Measurements from ENCODE around the gene NPTXR.

Gene NPTXR

GRCh38 chr22:38850941-38851849 lies 7.4 kb upstream of the NPTXR start:
- Mint-ChIP-seq H3K4me1 (ENCODE audit: low read depth) (no peaks in the 10 kb centered on the region), H3K4me3 (no peak overlapping the region), H3K27me3 (peaks cover 17% of the 10 kb centered on the region), H3K27ac (no peak overlapping the region), H3K9me3 (no peaks in the 10 kb centered on the region), H3K36me3 (ENCODE audit: low read depth) (no peaks in the 10 kb centered on the region)

GRCh38 chr22:38850399-38850798 lies 6.6 kb upstream of the NPTXR start:
- peaks cover 17% of the 10 kb centered on the region for H3K27me3 Mint-ChIP-seq
- no peaks in the 10 kb centered on the region for H3K9me3 Mint-ChIP-seq
- H3K27ac Mint-ChIP-seq: no peak overlapping the region
- H3K36me3 Mint-ChIP-seq (ENCODE audit: low read depth): no peaks in the 10 kb centered on the region
- H3K4me1 Mint-ChIP-seq (ENCODE audit: low read depth): no peaks in the 10 kb centered on the region
- no peak overlapping the region for H3K4me3 Mint-ChIP-seq

GRCh38 chr22:38849811-38850210 lies 6.0 kb upstream of the NPTXR start:
- Mint-ChIP-seq H3K36me3 (ENCODE audit: low read depth) (no peaks in the 10 kb centered on the region), H3K9me3 (no peaks in the 10 kb centered on the region), H3K27ac (no peak overlapping the region), H3K4me1 (ENCODE audit: low read depth) (no peaks in the 10 kb centered on the region), H3K27me3 (peaks cover 21% of the 10 kb centered on the region), H3K4me3 (no peak overlapping the region)

GRCh38 chr22:38846412-38846811 lies 2.6 kb upstream of the NPTXR start:
- peaks cover 34% of the 10 kb centered on the region for H3K27me3 Mint-ChIP-seq
- no peaks in the 10 kb centered on the region for H3K9me3 Mint-ChIP-seq
- no peak overlapping the region for H3K4me3 Mint-ChIP-seq
- H3K4me1 Mint-ChIP-seq (ENCODE audit: low read depth): peaks cover 15% of the 10 kb centered on the region
- H3K27ac Mint-ChIP-seq: no peak overlapping the region
- H3K36me3 Mint-ChIP-seq (ENCODE audit: low read depth): no peaks in the 10 kb centered on the region

- Mint-ChIP-seq H3K4me1 (ENCODE audit: low read depth) (peaks cover 15% of the 10 kb centered on the region), H3K9me3 (no peaks in the 10 kb centered on the region), H3K36me3 (ENCODE audit: low read depth) (no peaks in the 10 kb centered on the region), H3K4me3 (peak overlapping the region; percentile 30), H3K27me3 (peaks cover 34% of the 10 kb centered on the region), H3K27ac (no peak overlapping the region)
Observed at GRCh38 chr22:38845004-38845740, 1.3 kb upstream of the NPTXR start.

- H3K36me3 Mint-ChIP-seq (ENCODE audit: low read depth): no peaks in the 10 kb centered on the region
- peaks cover 34% of the 10 kb centered on the region for H3K27me3 Mint-ChIP-seq
- no peaks in the 10 kb centered on the region for H3K9me3 Mint-ChIP-seq
- H3K4me1 Mint-ChIP-seq (ENCODE audit: low read depth): peaks cover 15% of the 10 kb centered on the region
- peak overlapping the region; percentile 13 for H3K4me3 Mint-ChIP-seq
- no peak overlapping the region for H3K27ac Mint-ChIP-seq
Observed at GRCh38 chr22:38844315-38845003, 631 bp upstream of the NPTXR start.

- H3K36me3 Mint-ChIP-seq (ENCODE audit: low read depth): no peaks in the 10 kb centered on the region
- H3K9me3 Mint-ChIP-seq: no peaks in the 10 kb centered on the region
- no peak overlapping the region for H3K4me3 Mint-ChIP-seq
- no peak overlapping the region for H3K27ac Mint-ChIP-seq
- H3K4me1 Mint-ChIP-seq (ENCODE audit: low read depth): peaks cover 15% of the 10 kb centered on the region
- peaks cover 34% of the 10 kb centered on the region for H3K27me3 Mint-ChIP-seq
Observed at GRCh38 chr22:38843201-38843656, 599 bp downstream of the NPTXR start.

- Mint-ChIP-seq H3K9me3 (no peaks in the 10 kb centered on the region), H3K27me3 (peaks cover 34% of the 10 kb centered on the region), H3K4me3 (peak overlapping the region; percentile 84), H3K36me3 (ENCODE audit: low read depth) (no peaks in the 10 kb centered on the region), H3K4me1 (ENCODE audit: low read depth) (peaks cover 15% of the 10 kb centered on the region), H3K27ac (peak overlapping the region; percentile 65)
Observed at GRCh38 chr22:38842512-38843200, 1.2 kb downstream of the NPTXR start.

- Mint-ChIP-seq H3K9me3 (no peaks in the 10 kb centered on the region), H3K4me3 (no peak overlapping the region), H3K36me3 (ENCODE audit: low read depth) (no peaks in the 10 kb centered on the region), H3K27me3 (peaks cover 26% of the 10 kb centered on the region), H3K4me1 (ENCODE audit: low read depth) (peaks cover 15% of the 10 kb centered on the region), H3K27ac (peak overlapping the region; percentile 5)
Observed at GRCh38 chr22:38841635-38842034, 2.2 kb downstream of the NPTXR start.

GRCh38 chr22:38841211-38841610 lies 2.6 kb downstream of the NPTXR start:
- no peak overlapping the region for H3K4me3 Mint-ChIP-seq
- no peaks in the 10 kb centered on the region for H3K9me3 Mint-ChIP-seq
- H3K4me1 Mint-ChIP-seq (ENCODE audit: low read depth): peaks cover 15% of the 10 kb centered on the region
- H3K27ac Mint-ChIP-seq: no peak overlapping the region
- H3K27me3 Mint-ChIP-seq: peaks cover 23% of the 10 kb centered on the region
- no peaks in the 10 kb centered on the region for H3K36me3 Mint-ChIP-seq (ENCODE audit: low read depth)

- no peak overlapping the region for H3K27ac Mint-ChIP-seq
- H3K4me1 Mint-ChIP-seq (ENCODE audit: low read depth): peaks cover 15% of the 10 kb centered on the region
- H3K9me3 Mint-ChIP-seq: no peaks in the 10 kb centered on the region
- H3K4me3 Mint-ChIP-seq: no peak overlapping the region
- no peaks in the 10 kb centered on the region for H3K36me3 Mint-ChIP-seq (ENCODE audit: low read depth)
- peaks cover 19% of the 10 kb centered on the region for H3K27me3 Mint-ChIP-seq
Observed at GRCh38 chr22:38840129-38840528, 3.7 kb downstream of the NPTXR start.

GRCh38 chr22:38839686-38840085 lies 4.1 kb downstream of the NPTXR start:
- no peak overlapping the region for H3K27ac Mint-ChIP-seq
- H3K36me3 Mint-ChIP-seq (ENCODE audit: low read depth): no peaks in the 10 kb centered on the region
- H3K9me3 Mint-ChIP-seq: no peaks in the 10 kb centered on the region
- H3K4me3 Mint-ChIP-seq: no peak overlapping the region
- H3K4me1 Mint-ChIP-seq (ENCODE audit: low read depth): peaks cover 15% of the 10 kb centered on the region
- peaks cover 15% of the 10 kb centered on the region for H3K27me3 Mint-ChIP-seq

- Mint-ChIP-seq H3K36me3 (ENCODE audit: low read depth) (no peaks in the 10 kb centered on the region), H3K4me3 (no peak overlapping the region), H3K27me3 (peaks cover 5% of the 10 kb centered on the region), H3K27ac (no peak overlapping the region), H3K9me3 (no peaks in the 10 kb centered on the region), H3K4me1 (ENCODE audit: low read depth) (peaks cover 10% of the 10 kb centered on the region)
Observed at GRCh38 chr22:38837414-38837928, 6.4 kb downstream of the NPTXR start.

GRCh38 chr22:38835888-38836301 lies 7.9 kb downstream of the NPTXR start:
- H3K4me1 Mint-ChIP-seq (ENCODE audit: low read depth): no peaks in the 10 kb centered on the region
- no peak overlapping the region for H3K4me3 Mint-ChIP-seq
- H3K36me3 Mint-ChIP-seq (ENCODE audit: low read depth): no peaks in the 10 kb centered on the region
- no peaks in the 10 kb centered on the region for H3K9me3 Mint-ChIP-seq
- no peak overlapping the region for H3K27ac Mint-ChIP-seq
- H3K27me3 Mint-ChIP-seq: no peaks in the 10 kb centered on the region

Measured in stimulated activated naive CD8-positive, alpha-beta T cell treated with anti-CD3 and anti-CD28 coated beads, Interleukin-15, Interleukin-2, amounts not matched to agents 100 ng/mL and 50 ng/mL, for 24 hours (primary cell).